HG03095 (cell line): Measurements from ENCODE around the gene NPC1L1.

Source experiments
- ATAC-seq: cut with Tn5 transposase; IDR thresholded peaks from one replicate; pipeline ENCODE4 v1.9.1; 2021; ENCODE audit warnings: moderate library complexity; ENCODE audit not compliant: unreplicated experiment

The NPC1L1 gene, protein sequence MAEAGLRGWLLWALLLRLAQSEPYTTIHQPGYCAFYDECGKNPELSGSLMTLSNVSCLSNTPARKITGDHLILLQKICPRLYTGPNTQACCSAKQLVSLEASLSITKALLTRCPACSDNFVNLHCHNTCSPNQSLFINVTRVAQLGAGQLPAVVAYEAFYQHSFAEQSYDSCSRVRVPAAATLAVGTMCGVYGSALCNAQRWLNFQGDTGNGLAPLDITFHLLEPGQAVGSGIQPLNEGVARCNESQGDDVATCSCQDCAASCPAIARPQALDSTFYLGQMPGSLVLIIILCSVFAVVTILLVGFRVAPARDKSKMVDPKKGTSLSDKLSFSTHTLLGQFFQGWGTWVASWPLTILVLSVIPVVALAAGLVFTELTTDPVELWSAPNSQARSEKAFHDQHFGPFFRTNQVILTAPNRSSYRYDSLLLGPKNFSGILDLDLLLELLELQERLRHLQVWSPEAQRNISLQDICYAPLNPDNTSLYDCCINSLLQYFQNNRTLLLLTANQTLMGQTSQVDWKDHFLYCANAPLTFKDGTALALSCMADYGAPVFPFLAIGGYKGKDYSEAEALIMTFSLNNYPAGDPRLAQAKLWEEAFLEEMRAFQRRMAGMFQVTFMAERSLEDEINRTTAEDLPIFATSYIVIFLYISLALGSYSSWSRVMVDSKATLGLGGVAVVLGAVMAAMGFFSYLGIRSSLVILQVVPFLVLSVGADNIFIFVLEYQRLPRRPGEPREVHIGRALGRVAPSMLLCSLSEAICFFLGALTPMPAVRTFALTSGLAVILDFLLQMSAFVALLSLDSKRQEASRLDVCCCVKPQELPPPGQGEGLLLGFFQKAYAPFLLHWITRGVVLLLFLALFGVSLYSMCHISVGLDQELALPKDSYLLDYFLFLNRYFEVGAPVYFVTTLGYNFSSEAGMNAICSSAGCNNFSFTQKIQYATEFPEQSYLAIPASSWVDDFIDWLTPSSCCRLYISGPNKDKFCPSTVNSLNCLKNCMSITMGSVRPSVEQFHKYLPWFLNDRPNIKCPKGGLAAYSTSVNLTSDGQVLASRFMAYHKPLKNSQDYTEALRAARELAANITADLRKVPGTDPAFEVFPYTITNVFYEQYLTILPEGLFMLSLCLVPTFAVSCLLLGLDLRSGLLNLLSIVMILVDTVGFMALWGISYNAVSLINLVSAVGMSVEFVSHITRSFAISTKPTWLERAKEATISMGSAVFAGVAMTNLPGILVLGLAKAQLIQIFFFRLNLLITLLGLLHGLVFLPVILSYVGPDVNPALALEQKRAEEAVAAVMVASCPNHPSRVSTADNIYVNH (N-terminal part only)

DNA sequence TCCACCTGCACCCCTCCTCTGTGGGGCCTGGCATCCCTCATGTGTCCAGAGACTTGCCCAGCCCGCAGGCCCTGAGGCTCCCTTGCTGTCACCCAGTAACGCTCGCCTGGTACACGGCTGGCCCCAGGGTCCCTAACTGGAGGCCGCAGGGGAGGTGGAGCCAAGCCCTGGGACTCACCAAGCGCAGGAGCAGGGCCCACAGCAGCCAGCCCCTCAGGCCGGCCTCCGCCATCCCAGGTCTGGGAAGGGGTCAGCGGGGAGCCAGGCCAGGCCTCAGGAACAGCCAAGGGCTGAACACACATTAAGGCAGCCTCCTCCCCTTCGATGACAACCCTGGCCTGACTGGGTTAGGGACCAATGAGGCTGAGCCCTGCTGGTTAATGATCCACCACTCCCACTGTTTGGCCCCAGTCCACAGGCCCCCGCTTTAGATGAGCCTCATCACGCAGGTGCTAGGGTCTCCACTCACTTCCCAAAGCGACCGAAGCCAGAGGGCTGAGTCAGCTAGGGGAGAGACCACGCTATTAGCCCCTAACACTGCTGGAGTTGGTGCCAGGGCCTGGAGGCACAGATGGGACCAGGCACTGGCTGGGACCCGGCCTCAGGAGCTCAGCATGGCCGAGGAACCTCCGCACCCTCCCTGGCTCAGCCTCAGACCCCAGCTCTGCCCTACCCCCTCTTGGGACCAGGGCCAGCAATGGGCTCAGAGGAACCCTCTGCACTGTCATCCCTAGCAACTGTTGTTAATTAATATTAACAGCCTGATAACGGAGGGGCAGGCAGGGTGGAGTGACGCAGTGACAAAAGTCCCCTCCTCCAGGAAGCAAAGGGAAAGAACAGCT is at the start of gene NPC1L1:
Gene NPC1L1 (minus strand): TSS at position 303 of the 842 bp plus-strand sequence. CDS start 71 bp downstream, at position 232.
- ATAC-seq = no peak

DNA sequence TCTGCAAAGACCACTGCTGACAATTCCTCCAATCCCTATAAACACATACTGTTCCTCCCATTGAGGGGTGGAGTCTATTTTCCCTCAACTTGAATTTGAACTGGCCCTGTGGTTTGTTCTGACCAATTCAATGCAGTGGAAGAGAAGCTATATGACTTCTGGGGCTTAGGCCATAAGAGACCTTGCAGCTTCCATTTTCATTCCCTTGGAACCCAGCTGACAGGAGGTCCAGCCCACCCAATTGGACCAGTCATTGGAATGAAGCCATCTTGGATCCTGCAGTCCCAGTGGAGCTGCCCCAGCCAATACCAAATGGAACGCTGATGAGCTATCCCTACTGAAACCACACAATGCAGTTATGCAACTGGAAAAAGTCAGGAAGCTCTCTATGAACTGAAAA is 49.8 kb upstream of the NPC1L1 start:
- no peak for ATAC-seq

DNA sequence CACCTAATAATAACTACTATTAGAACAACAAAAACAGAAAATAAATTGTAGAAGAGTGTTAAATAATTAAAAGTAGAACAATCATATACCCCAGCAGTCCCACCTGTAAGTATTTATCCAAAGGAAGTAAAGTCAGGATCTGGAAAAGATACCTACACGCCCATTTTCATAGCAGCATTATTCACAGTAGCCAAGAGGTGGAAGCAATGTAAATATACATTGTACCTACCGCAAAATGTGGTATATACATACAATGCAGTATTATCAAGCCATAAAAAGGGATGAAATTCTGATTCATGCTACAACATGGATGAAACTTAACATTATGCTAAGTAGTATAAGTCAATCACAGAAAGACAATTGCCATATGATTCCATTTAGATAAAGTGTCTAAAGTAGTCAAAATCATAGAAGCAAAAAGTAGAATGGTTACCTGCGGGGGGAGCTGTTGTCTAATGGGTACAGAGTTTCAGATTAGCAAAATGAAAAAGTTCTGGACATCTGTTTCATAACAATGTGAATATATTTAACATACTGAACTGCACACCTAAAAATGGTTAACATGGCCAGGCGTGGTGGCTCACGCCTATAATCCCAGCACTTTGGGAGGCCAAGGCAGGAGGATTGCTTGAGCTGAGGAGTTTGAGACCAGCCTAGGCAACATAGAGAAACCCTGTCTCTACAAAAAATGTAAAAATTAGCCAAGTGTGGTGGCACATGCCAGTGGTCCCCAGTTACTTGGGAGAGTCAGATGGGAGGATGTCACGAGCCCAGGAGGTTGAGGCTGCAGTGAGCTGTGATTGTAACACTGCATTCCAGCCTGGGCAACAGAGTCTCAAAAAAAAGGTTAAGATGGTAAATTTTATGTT is 46.9 kb upstream of the NPC1L1 start:
- no peak for ATAC-seq

DNA sequence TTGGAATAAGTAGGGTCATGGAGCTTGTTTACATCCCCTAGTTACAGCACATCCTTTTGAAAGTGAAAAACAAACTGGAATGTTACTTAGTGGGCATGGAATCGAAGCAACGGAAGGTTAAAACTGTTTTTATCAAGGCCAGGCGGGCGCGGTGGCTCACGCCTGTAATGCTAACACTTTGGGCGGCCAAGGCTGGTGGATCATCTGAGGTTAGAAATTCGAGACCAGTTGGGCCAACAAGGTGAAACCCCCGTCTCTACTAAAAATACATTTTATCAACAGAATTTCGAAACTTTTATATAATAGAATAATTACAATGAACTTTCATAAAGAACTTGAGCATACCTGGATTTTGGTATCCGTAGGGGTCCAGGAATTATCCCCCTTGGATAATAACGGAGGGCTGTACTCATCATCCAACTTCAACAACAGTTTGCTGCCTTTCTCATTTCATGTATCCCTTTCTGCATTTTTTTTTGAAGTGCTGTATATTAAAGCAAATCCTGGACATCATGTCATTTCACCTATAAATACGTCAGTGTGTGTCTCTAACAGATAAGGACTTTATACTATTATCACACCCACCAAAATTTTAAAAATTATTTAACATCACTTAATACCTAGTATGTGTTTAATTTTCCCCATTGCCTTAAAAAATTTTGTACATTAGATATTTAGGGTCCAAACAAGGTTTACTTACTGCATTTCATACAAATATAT is 42.2 kb upstream of the NPC1L1 start:
- no peak for ATAC-seq

DNA sequence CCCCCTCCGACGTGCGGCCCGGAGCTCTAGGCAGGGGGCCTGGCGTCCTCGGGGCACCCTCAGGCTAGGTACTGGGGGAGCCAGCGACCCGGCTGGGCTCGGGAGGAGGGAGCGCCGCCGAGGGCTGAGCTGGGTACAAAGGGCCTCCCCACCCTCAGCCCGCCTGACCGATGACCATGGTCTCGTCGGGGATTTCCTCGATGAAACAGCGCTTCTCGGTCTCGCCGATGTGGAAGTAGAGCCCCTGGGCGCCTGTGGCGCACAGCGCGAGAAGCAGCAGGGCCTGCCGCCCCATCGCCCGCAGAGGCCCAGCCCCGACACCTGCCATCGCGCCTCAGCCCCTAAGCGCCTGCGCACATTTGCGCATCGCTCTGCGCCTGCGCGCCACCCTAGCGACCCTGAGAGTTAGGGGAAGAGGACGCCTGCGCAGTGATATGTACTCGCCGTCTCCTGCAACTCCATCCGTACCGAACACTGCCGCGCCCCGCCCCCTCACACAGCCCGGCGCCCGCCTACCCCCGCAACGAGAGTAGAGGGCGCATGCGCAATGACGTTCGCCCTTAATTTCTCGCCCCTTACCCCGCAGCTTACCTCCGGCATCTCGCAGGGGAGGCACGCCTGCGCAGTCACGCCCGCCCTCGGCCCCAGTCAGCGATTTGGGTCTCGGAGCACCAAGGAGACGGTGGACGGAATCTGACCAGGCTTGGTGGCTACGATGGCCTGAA is 40.9 kb upstream of the NPC1L1 start, which contains the start of gene TMED4:
Gene TMED4 (minus strand): TSS at position 353 of the 725 bp plus-strand sequence. CDS start 25 bp downstream, at position 328.
- ATAC-seq = peak; percentile 66

DNA sequence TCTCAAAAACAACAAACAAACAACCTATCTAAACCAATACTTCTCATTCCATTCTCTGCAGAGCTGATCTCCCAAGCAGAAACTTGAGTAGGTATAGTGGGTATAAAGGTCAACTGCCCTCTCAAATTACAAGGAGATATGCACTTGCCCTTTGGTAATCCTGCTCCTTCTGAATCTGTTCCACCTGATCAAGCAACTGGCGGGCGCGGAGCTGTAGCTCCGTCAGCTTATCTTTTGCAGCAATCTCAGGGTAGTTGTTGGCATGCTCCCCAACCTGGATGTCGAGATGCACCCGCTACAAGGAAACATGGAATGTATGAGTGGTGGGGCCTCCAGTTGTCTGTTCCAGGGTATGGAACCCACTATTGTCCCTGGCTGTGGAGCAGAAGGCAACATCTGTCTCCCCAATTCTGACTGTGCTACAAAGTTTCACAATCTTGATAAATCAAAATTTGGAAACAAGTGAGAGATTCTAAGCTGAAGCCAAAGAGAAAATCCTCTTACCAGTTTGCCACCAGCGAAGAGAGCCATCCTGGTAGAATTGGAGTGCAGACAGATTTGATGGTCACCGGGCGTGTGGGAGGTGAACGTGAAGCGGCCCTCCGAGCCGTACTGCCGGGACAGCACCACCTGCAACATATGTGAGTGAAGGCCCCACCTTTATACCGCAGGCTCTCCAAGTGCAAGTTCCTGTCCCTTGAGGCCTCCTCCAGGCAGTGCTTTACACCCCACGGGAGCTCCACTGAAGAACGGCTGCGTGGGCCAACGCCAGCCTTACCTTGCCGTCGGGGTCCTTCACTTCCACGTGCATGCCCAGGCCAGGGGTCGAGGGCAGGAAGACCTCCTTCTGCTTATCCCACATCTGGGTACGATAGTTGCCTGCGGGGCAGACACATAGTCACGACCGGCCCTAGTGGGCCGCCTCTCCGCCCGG is 40.1 kb upstream of the NPC1L1 start:
- ATAC-seq = peak; percentile 37

DNA sequence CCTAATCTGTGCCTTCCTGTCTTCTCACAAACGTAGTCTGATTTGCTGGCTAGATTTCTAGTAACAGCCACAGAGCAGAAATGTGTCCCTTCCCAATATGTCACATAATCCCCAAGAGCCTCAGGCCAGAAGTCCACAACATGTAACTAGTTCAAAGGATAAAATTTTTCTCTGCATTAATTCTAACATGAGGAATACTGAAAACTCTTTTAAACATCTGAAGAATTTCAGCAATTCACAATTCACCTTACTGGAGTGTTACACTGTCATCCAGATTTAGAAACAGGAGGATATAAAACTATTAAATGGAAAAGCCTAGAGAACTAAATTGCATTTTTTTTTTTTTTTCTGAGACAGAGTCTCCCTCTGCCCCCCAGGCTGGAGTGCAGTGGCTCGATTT is 35.1 kb upstream of the NPC1L1 start:
- ATAC-seq = no peak

DNA sequence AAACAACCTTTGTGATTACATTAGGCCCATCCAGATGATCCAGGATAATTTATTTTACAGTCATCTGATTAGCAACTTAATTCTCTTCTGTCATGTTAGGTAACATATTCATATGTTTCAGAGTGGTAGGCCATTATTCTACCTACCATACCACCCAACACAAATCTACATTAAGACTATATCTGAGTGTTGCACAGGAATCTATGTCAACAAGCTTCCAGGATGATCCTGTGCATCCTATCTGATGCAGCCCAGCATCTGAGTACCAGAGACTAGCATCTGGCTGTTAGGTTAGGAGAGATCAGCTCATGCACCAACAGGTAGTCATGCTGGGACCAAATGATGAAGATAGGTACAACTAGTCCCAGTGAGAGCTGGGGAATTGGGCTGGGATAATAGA is 33.9 kb upstream of the NPC1L1 start:
- ATAC-seq = no peak

DNA sequence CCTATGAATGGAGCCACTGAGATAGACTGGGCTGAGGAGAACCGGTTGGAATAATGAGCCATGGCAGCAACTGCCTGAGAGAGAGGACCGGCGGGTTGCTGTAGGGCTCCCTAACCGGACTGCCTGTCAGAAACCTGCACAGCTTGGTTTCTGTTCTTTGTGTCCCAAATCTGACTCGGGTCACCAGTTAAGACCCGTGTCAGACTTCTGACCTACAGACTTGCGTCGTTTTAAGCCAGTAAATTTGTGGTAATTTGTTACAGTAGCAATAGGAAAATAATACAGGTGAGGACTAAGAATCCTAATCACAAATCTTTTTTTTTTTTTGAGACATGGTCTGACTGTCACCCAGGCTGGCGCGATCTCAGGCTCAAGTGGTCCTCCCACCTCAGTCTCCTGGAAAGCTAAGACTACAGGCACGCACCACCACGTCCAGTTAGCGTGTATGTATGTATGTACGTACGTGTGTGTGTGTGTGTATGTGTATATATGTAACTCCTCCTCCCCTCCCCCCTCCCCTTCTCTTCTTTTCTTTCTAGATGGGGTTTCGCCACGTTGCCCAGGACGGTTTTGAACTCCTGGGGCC is 33.2 kb upstream of the NPC1L1 start:
- no peak for ATAC-seq

DNA sequence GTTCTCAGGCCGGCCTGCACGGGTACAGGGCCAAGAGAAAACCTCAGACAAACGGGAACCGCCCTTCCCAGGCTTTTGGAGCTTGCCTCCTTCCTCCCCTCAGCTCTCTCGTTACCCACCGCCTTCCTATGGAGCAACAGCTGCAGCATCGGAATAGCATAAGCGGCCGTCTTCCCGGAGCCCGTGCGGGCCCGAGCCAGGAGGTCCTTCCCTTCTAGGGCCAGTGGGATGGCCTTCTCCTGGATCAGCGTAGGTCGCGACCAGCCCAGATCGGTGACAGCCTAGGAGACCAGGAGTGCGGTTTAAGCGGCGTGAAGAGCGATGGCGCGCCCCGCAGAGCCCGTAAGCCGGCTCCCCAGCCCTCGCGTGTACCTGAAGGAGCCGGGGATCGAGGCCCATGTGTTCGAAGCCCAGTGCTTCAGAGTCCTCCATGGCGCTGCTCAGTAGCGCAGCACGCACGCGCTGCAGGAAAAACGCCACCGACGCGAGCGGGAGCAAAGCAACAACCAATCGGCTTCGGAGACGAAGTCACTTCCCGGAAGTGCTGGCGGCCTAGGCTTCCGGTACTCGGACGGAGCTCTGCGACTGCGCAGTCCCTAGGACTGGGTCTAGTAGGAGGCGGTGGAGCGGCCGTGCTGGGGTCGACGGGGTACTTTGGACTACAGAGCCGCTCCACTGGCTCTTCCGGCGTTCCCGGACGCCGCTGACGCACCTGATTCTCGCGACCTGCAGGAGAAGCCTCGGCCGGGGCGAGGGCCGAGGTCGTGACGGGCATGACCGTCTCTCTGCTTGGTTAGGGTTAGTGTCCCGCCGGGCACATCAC is 32.5 kb upstream of the NPC1L1 start, which contains the start of gene DDX56:
Gene DDX56 (minus strand): TSS at position 445 of the 823 bp plus-strand sequence. CDS start 13 bp downstream, at position 432.
- peak; percentile 92 for ATAC-seq

DNA sequence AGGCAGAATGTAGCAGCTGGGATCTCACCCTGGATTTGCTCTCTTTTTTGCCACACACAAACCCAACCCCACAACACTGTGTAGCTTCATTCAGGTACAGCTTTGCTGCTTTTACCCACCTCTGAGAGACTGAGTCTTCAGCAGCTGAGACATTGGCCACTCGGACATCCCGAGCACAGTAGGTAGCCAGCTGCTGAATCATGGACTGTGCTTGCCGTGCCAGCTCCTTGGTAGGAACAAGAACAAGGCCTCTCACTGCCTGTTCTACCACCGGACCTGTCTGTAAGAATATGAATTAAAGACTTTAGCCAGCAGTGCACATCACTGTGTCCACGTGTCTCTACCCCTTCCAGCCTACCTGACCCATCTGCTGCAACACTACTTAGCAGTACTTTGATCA is 31.6 kb upstream of the NPC1L1 start:
- no peak for ATAC-seq

DNA sequence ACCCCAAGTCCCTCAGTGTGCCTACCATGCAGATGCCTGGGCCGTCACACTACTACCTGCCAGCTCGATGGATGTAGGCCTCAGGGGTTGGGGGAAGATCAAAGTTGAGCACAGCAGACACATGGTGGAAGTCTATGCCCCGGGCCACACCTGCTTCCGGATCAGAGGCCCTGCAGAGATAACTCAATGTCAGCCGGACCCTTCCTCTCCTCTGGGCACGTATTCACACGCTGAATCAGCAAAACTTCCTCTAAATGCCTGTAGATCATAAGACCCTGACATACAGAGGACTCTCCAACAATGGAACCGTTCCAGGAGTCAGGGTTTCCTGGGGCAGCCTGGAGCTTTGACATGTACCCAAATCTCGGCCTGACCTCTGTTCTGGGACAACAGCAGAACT is 28.8 kb upstream of the NPC1L1 start:
- no peak for ATAC-seq

DNA sequence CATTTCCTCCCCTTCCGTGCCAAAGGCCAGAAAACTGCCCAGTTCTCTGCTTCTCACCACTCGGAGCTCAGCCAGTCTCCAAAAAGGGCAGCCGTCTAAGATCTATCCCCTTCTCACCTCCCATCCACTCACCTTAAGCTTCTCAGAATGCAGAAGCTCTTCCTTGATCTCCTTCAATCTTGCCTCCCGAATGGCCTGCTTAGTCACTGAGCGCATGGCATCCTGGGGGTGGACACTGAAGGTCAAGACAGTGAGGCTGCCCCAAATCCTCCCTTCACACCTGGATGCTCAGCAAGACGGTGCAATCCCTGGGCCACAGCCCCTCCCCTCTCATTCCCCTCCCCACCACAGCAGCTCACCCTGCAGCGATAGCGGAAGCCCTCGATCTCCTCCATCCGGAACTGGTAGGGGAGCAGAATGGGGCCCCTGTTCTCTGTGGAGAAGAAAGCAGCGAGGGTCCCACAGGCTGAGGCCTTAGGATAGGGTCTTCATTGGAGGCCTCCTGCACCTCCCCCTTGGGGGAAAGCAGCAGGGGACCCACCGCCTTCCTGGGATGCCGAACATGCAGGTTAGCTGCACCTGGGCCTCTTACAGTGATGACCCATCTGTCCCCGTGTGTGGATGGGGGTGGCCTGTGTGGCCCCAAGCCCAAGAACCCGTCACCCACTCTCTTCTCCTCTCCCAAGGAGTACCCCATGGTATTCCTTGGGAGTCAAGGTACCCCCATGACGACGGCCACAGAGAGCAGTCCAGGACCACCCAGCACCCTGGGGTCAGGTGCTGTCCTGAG is 27.8 kb upstream of the NPC1L1 start:
- no peak for ATAC-seq

DNA sequence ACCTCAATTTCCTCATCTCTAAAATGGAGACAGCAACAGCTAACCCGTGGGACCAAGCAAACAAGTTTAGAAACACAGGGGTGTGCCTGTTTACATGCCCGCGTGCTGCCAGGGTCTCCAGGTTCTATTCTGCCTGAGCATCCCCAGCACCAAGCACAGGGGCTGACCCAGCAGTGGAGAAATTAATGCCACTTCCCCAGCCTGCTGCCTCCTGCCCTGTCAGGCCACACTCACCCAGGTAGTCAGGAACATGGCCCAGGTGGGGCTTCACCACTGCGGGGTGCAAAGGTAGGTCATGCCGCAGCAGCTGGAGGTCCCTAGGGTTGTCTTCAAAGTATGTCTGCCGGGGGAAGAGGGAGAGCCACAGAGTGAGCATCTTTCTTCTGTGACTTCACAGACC is 26.8 kb upstream of the NPC1L1 start:
- no peak for ATAC-seq

DNA sequence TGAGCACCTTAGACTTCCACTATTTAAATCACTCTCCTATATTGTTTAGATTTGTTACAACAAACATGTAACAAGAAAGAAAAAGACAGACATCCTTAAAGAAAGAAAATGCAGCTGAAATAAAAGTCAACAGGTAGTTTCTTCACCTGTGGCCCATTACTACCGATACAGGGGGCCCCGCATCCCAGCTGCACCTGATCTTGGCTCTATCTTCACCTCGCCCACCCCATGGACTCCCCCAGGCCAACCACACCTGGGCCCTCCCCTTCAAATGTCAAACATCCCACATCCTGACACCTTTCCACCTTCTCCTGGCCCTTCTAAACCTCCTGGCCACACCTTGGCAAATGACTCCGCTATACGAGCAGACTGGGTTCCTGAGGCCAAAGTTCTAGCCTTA is 25.6 kb upstream of the NPC1L1 start:
- no peak for ATAC-seq
